HG03460 (cell line): ENCODE measurements around the gene PRDM16.

Experiments
- ATAC-seq: cut with Tn5 transposase; IDR thresholded peaks from one replicate; pipeline ENCODE4 v1.9.1; 2021; ENCODE audit not compliant: unreplicated experiment

PRDM16 gene

GRCh38 chr1:3314491-3315381, 245.7 kb downstream of the PRDM16 start:
- ATAC-seq, result no peak

- ATAC-seq, result no peak
Measured at GRCh38 chr1:3315399-3316339, 246.7 kb downstream of the PRDM16 start.

GRCh38 chr1:3316340-3316943, 247.4 kb downstream of the PRDM16 start:
- no peak for ATAC-seq

- ATAC-seq, result no peak
Measured at GRCh38 chr1:3317456-3317855, 248.5 kb downstream of the PRDM16 start.

- ATAC-seq, result no peak
Measured at GRCh38 chr1:3318329-3318728, 249.3 kb downstream of the PRDM16 start.

GRCh38 chr1:3319874-3320245, 250.9 kb downstream of the PRDM16 start:
- ATAC-seq, result no peak

GRCh38 chr1:3320246-3321152, 251.5 kb downstream of the PRDM16 start:
- ATAC-seq, result no peak

GRCh38 chr1:3321559-3322449, 252.8 kb downstream of the PRDM16 start:
- no peak for ATAC-seq

- no peak for ATAC-seq
Measured at GRCh38 chr1:3322450-3323020, 253.5 kb downstream of the PRDM16 start.

- ATAC-seq, result no peak
Measured at GRCh38 chr1:3323021-3323795, 254.2 kb downstream of the PRDM16 start.

GRCh38 chr1:3323796-3324703, 255.0 kb downstream of the PRDM16 start:
- ATAC-seq, result no peak

- no peak for ATAC-seq
Measured at GRCh38 chr1:3324704-3325535, 255.9 kb downstream of the PRDM16 start.

GRCh38 chr1:3326516-3327388, 257.7 kb downstream of the PRDM16 start:
- ATAC-seq, result no peak

- ATAC-seq, result no peak
Measured at GRCh38 chr1:3327389-3327702, 258.3 kb downstream of the PRDM16 start.

- no peak for ATAC-seq
Measured at GRCh38 chr1:3327936-3328590, 259.1 kb downstream of the PRDM16 start.
